ENCODE data around the gene BMF. TPM values are rescaled to one million over a fixed set of nuclear protein-coding genes. Genes with fewer than 3 reads are reported as not detected.
"Not testable (repeated sequence)": the region's sequence is repeated elsewhere in the genome, so short reads cannot be mapped to it uniquely, and the experiment has no call there.

The BMF gene
- total and polyA plus RNA-seq, 5 donors from 2014 or later = 0.86 to 8.2 (median 1.3) TPM

DNA sequence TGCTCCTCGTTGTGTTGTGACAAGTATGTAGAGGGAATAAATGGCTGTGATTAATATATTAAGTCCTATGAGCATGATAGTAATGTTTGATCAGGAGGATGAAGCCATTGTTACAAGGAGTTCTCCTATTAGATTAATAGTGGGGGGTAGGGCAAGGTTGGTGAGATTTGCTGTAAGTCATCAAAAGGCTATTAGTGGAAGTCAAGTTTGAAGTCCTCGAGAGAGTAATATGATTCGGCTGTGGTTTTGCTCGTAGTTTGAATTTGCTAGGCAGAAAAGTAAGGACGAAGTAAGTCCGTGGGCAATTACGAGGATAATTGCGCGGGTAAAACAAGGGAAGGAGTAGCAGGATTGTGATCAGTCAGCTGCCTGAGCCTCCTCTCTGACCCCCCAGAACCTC lies 26.2 kb upstream of the BMF start:
- H3K4me3 ChIP-seq (ENCODE audit: low read depth, low read length) = no peak overlapping the region
- Mint-ChIP-seq H3K27me3 (no peaks in the 10 kb centered on the region), H3K4me3 (no peak overlapping the region), H3K36me3 (no peaks in the 10 kb centered on the region), H3K4me1 (no peaks in the 10 kb centered on the region), H3K27ac (no peak overlapping the region), H3K9me3 (peaks cover 0 to 2% (median 0%) of the 10 kb centered on the region in 7 donors)
- DNase-seq (no peak), ATAC-seq (ENCODE audit: low read depth in 2 of 2) (no peak)
- H3K4me1 ChIP-seq (ENCODE audit: control insufficient read depth, insufficient read depth, low read length, poor library complexity, severe bottlenecking) = no peaks in the 10 kb centered on the region
- no peak overlapping the region for H3K27ac ChIP-seq (ENCODE audit: insufficient read depth, low read length, poor library complexity, severe bottlenecking)
- no peaks in the 10 kb centered on the region for H3K36me3 ChIP-seq (ENCODE audit: control insufficient read depth, insufficient read depth, low read length)
- no peaks in the 10 kb centered on the region for H3K9me3 ChIP-seq (ENCODE audit: control insufficient read depth in 2 of 2, low read length in 2 of 2)
- no peaks in the 10 kb centered on the region for H3K27me3 ChIP-seq (ENCODE audit: control insufficient read depth, insufficient read depth, low read length)

DNA sequence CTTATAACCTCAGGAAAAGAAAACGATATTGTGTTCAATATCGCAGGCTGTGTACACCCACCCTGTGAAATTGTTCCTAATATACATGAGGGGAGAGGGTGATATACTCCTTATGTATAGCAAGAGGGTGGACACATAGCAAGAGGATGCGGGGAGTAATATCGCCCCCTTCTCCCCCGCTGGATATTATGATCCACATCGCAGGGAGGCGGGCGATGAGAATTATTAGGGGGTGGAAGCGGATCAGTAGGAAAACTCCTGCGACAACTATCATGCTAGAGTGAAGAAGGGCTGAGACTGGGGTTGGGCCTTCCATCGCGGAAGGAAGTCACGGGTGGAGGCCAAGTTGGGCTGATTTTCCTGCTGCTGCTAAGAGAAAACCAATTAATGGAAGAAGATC lies 24.9 kb upstream of the BMF start:
- Mint-ChIP-seq H3K9me3 (peaks cover 0 to 2% (median 0%) of the 10 kb centered on the region in 7 donors), H3K4me1 (no peaks in the 10 kb centered on the region), H3K27me3 (peaks cover 6% of the 10 kb centered on the region), H3K4me3 (no peak overlapping the region), H3K27ac (no peak overlapping the region), H3K36me3 (no peaks in the 10 kb centered on the region)
- ATAC-seq (ENCODE audit: low read depth in 2 of 2) (no peak), DNase-seq (no peak)
- no peaks in the 10 kb centered on the region for H3K4me1 ChIP-seq (ENCODE audit: control insufficient read depth, insufficient read depth, low read length, poor library complexity, severe bottlenecking)
- H3K36me3 ChIP-seq (ENCODE audit: control insufficient read depth, insufficient read depth, low read length) = no peaks in the 10 kb centered on the region
- no peak overlapping the region for H3K27ac ChIP-seq (ENCODE audit: insufficient read depth, low read length, poor library complexity, severe bottlenecking)
- H3K9me3 ChIP-seq (ENCODE audit: control insufficient read depth in 2 of 2, low read length in 2 of 2) = no peaks in the 10 kb centered on the region
- H3K27me3 ChIP-seq (ENCODE audit: control insufficient read depth, insufficient read depth, low read length) = peaks cover 2% of the 10 kb centered on the region
- H3K4me3 ChIP-seq (ENCODE audit: low read depth, low read length) = no peak overlapping the region

GRCh38 chr15:40130799-40131502 lies 22.3 kb upstream of the BMF start:
- ATAC-seq (ENCODE audit: low read depth in 2 of 2) (no peak), DNase-seq (peak in 1 of 3 donors; percentile 50)
- Histone ChIP-seq H3K9me3 (ENCODE audit: control insufficient read depth in 2 of 2, low read length in 2 of 2) (no peaks in the 10 kb centered on the region), H3K27ac (ENCODE audit: insufficient read depth, low read length, poor library complexity, severe bottlenecking) (no peak overlapping the region), H3K4me1 (ENCODE audit: control insufficient read depth, insufficient read depth, low read length, poor library complexity, severe bottlenecking) (no peaks in the 10 kb centered on the region), H3K36me3 (ENCODE audit: control insufficient read depth, insufficient read depth, low read length) (no peaks in the 10 kb centered on the region), H3K27me3 (ENCODE audit: control insufficient read depth, insufficient read depth, low read length) (peaks cover 2% of the 10 kb centered on the region), H3K4me3 (ENCODE audit: low read depth, low read length) (no peak overlapping the region)
- peaks cover 6% of the 10 kb centered on the region for H3K27me3 Mint-ChIP-seq
- peak overlapping the region in 2 of 3 donors; percentile 2 to 11 for H3K27ac Mint-ChIP-seq
- no peaks in the 10 kb centered on the region for H3K4me1 Mint-ChIP-seq
- no peaks in the 10 kb centered on the region for H3K9me3 Mint-ChIP-seq
- H3K36me3 Mint-ChIP-seq = no peaks in the 10 kb centered on the region
- no peak overlapping the region for H3K4me3 Mint-ChIP-seq

GRCh38 chr15:40130118-40130517 lies 21.4 kb upstream of the BMF start:
- peaks cover 2% of the 10 kb centered on the region for H3K27me3 ChIP-seq (ENCODE audit: control insufficient read depth, insufficient read depth, low read length)
- no peaks in the 10 kb centered on the region for H3K9me3 Mint-ChIP-seq
- no peaks in the 10 kb centered on the region for H3K4me1 Mint-ChIP-seq
- H3K27ac Mint-ChIP-seq = no peak overlapping the region
- no peaks in the 10 kb centered on the region for H3K4me1 ChIP-seq (ENCODE audit: control insufficient read depth, insufficient read depth, low read length, poor library complexity, severe bottlenecking)
- no peak overlapping the region for H3K4me3 Mint-ChIP-seq
- no peaks in the 10 kb centered on the region for H3K36me3 ChIP-seq (ENCODE audit: control insufficient read depth, insufficient read depth, low read length)
- peaks cover 6% of the 10 kb centered on the region for H3K27me3 Mint-ChIP-seq
- ATAC-seq (ENCODE audit: low read depth in 2 of 2) (no peak), DNase-seq (no peak)
- H3K36me3 Mint-ChIP-seq = no peaks in the 10 kb centered on the region
- no peak overlapping the region for H3K27ac ChIP-seq (ENCODE audit: insufficient read depth, low read length, poor library complexity, severe bottlenecking)
- no peaks in the 10 kb centered on the region for H3K9me3 ChIP-seq (ENCODE audit: control insufficient read depth in 2 of 2, low read length in 2 of 2)
- H3K4me3 ChIP-seq (ENCODE audit: low read depth, low read length) = no peak overlapping the region

DNA sequence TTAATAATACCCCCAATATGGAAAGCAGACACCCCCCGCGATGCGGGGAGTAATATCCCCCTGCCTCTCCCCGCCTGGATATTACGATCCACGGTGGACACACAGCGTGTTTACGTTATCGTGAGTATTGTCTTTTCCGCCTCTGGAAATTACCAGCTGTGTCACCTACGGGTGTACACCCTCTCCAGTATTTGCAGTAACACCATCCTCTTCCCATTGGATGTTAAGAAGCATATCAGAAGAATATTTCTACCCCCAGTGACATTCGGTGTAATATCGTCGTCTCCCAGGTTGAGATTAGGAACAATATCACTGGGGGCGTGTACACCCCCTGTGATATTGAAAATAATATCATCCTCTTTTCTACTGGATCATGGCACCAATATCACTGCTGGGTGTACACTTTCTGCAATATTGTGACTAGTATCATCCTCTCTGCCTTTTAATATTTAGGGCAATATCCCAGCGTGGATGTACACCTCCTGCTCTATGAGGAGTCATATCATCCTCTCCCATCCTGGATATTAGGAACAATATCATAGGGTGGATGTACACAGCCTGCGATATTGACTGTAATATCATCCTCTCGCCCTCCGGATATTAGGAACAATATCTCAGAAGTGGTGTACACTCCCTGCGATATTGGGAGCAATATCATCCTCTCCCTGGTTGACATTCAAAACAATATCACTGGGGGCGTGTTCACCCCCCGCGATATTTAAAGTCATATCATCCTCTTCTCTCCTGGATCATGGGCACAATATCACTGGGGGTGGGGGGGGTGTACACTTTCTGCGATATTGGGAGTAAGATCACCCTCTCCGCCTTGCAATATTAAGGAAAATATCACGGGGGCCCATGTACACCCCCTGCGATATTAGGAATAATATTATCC lies 20.3 kb upstream of the BMF start:
- DNase-seq = peak in 2 of 3 donors; percentile 52 to 65
- Histone ChIP-seq H3K27ac (ENCODE audit: insufficient read depth, low read length, poor library complexity, severe bottlenecking) (no peak overlapping the region), H3K4me3 (ENCODE audit: low read depth, low read length) (no peak overlapping the region), H3K27me3 (ENCODE audit: control insufficient read depth, insufficient read depth, low read length) (peaks cover 2% of the 10 kb centered on the region), H3K36me3 (ENCODE audit: control insufficient read depth, insufficient read depth, low read length) (no peaks in the 10 kb centered on the region), H3K9me3 (ENCODE audit: control insufficient read depth in 2 of 2, low read length in 2 of 2) (no peaks in the 10 kb centered on the region), H3K4me1 (ENCODE audit: control insufficient read depth, insufficient read depth, low read length, poor library complexity, severe bottlenecking) (no peaks in the 10 kb centered on the region)
- no peaks in the 10 kb centered on the region for H3K9me3 Mint-ChIP-seq
- H3K4me1 Mint-ChIP-seq = no peaks in the 10 kb centered on the region
- no peak overlapping the region for H3K4me3 Mint-ChIP-seq
- no peak overlapping the region for H3K27ac Mint-ChIP-seq
- ATAC-seq (ENCODE audit: low read depth in 2 of 2) = no peak
- peaks cover 6% of the 10 kb centered on the region for H3K27me3 Mint-ChIP-seq
- no peaks in the 10 kb centered on the region for H3K36me3 Mint-ChIP-seq

- ATAC-seq (ENCODE audit: low read depth in 2 of 2) (no peak), DNase-seq (no peak)
- Histone ChIP-seq H3K9me3 (ENCODE audit: control insufficient read depth in 2 of 2, low read length in 2 of 2) (no peaks in the 10 kb centered on the region), H3K4me3 (ENCODE audit: low read depth, low read length) (no peak overlapping the region), H3K27ac (ENCODE audit: insufficient read depth, low read length, poor library complexity, severe bottlenecking) (no peak overlapping the region), H3K36me3 (ENCODE audit: control insufficient read depth, insufficient read depth, low read length) (no peaks in the 10 kb centered on the region), H3K4me1 (ENCODE audit: control insufficient read depth, insufficient read depth, low read length, poor library complexity, severe bottlenecking) (no peaks in the 10 kb centered on the region), H3K27me3 (ENCODE audit: control insufficient read depth, insufficient read depth, low read length) (peaks cover 2% of the 10 kb centered on the region)
- Mint-ChIP-seq H3K4me3 (no peak overlapping the region), H3K27ac (no peak overlapping the region), H3K27me3 (peaks cover 12% of the 10 kb centered on the region), H3K4me1 (no peaks in the 10 kb centered on the region), H3K9me3 (no peaks in the 10 kb centered on the region), H3K36me3 (no peaks in the 10 kb centered on the region)
These were observed 17.3 kb upstream of the BMF start for GRCh38 chr15:40125950-40126349.

DNA sequence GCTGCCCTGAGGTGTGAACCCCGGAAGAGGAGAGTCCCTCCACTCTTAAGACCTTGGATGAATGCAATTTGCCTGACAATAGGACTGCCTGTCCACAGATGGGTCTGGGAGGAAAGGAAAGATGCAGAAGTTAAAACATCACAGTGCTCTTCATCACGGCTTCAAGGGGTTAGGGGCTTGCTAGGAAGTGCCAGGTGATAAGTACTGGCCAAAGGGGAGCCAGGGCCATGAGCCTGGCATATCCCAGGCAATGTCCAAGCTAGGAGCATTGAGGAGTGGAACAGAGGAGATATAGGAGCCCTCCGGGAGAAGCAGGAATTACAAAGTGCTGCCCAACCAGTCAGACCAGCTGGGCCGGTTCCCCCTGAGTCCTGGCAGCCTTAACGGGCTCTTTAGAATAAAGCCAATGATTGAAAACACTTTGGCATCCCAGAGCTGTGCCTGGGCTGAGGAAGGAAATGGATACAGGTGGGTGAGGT lies 16.2 kb upstream of the BMF start:
- H3K9me3 ChIP-seq (ENCODE audit: control insufficient read depth in 2 of 2, low read length in 2 of 2); ATAC-seq (ENCODE audit: low read depth in 2 of 2); H3K4me3 Mint-ChIP-seq; DNase-seq; H3K27me3 ChIP-seq (ENCODE audit: control insufficient read depth, insufficient read depth, low read length); H3K9me3 Mint-ChIP-seq; H3K27ac ChIP-seq (ENCODE audit: insufficient read depth, low read length, poor library complexity, severe bottlenecking); H3K27ac Mint-ChIP-seq; H3K4me1 Mint-ChIP-seq; H3K4me3 ChIP-seq (ENCODE audit: low read depth, low read length); H3K36me3 Mint-ChIP-seq; H3K4me1 ChIP-seq (ENCODE audit: control insufficient read depth, insufficient read depth, low read length, poor library complexity, severe bottlenecking); H3K36me3 ChIP-seq (ENCODE audit: control insufficient read depth, insufficient read depth, low read length): not testable (repeated sequence)
- H3K27me3 Mint-ChIP-seq = peaks cover 18% of the 10 kb centered on the region

Data from CD4-positive, CD25-positive, alpha-beta regulatory T cell (primary cell).